Measurements from ENCODE around the gene LPCAT3. TPM values are rescaled to one million over a fixed set of nuclear protein-coding genes. Genes with fewer than 3 reads are reported as not detected.
"Not testable (repeated sequence)": the region's sequence is repeated elsewhere in the genome, so short reads cannot be mapped to it uniquely, and the experiment has no call there.

Gene LPCAT3
- total RNA-seq, 1 experiment from 2014 or later = 102 TPM

DNA sequence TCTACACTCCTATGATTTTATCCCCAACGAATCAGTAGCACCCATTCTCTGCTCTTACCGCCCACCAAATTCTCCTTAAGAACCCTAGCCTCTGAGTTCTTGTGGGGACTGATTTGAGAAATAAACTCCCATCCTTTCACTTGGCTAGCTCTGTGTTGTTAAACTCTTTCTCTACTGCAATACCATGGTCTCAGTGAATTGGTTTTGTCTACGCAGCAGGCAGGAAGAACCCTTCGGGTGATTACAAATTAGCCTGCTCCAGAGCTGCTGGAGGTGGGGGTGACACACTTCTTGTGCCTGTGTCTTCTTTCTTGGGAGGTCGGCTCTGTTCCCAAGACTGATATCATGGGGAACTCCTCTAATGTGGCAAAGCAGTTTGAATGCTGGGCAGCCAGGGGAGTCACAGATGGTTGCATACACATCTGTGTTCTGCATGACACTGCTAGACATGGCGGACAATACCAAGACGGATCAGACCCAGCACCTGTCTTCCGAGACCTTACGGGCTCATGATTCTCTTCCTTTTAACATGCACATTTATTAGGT is 40.6 kb upstream of the LPCAT3 start:
- ChIA-PET CTCF (no interaction called here), POLR2A (ENCODE audit: unreplicated experiment) (interaction anchor here (0.6 kb wide), 1 partner anchor 34 kb away, joined by 4 read pairs; no protein-coding TSS in a partner anchor)
- Histone ChIP-seq H3K27me3 (ENCODE audit: insufficient read depth, low read depth) (peaks cover 15% of the 10 kb centered on the region), H3K4me3 (no peak overlapping the region), H3K36me3 (ENCODE audit: low read depth) (no peaks in the 10 kb centered on the region), H3K79me2 (ENCODE audit: low read depth) (no peaks in the 10 kb centered on the region), H3K9me3 (ENCODE audit: insufficient read depth, low read depth) (no peaks in the 10 kb centered on the region), H3K4me1 (replicated peaks; ENCODE audit: insufficient read depth) (peaks cover 16% of the 10 kb centered on the region; the same call in 1 of the 2 replicates), H3K27ac (no peak overlapping the region), H3K4me2 (no peak overlapping the region), H4K20me1 (ENCODE audit: insufficient read depth) (no peaks in the 10 kb centered on the region), H2AFZ (no peak overlapping the region), H3F3A (ENCODE audit: insufficient read depth, low read depth) (no peaks in the 10 kb centered on the region), H3K9me2 (ENCODE audit: insufficient read depth) (no peaks in the 10 kb centered on the region)
- TF ChIP-seq, protein P1, sequence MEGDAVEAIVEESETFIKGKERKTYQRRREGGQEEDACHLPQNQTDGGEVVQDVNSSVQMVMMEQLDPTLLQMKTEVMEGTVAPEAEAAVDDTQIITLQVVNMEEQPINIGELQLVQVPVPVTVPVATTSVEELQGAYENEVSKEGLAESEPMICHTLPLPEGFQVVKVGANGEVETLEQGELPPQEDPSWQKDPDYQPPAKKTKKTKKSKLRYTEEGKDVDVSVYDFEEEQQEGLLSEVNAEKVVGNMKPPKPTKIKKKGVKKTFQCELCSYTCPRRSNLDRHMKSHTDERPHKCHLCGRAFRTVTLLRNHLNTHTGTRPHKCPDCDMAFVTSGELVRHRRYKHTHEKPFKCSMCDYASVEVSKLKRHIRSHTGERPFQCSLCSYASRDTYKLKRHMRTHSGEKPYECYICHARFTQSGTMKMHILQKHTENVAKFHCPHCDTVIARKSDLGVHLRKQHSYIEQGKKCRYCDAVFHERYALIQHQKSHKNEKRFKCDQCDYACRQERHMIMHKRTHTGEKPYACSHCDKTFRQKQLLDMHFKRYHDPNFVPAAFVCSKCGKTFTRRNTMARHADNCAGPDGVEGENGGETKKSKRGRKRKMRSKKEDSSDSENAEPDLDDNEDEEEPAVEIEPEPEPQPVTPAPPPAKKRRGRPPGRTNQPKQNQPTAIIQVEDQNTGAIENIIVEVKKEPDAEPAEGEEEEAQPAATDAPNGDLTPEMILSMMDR (conservative IDR thresholded peaks at IDR 0.05) = no peak
- no peak for TF ChIP-seq EZH2 (IDR thresholded peaks at IDR 0.05; ENCODE audit: low read depth)
- intact Hi-C loops (cut with micrococcal nuclease; ENCODE audit: unreplicated experiment) = no loop called here
- no peak for DNase-seq
- no TSS peak for BruUV-seq (replicated peaks)

DNA sequence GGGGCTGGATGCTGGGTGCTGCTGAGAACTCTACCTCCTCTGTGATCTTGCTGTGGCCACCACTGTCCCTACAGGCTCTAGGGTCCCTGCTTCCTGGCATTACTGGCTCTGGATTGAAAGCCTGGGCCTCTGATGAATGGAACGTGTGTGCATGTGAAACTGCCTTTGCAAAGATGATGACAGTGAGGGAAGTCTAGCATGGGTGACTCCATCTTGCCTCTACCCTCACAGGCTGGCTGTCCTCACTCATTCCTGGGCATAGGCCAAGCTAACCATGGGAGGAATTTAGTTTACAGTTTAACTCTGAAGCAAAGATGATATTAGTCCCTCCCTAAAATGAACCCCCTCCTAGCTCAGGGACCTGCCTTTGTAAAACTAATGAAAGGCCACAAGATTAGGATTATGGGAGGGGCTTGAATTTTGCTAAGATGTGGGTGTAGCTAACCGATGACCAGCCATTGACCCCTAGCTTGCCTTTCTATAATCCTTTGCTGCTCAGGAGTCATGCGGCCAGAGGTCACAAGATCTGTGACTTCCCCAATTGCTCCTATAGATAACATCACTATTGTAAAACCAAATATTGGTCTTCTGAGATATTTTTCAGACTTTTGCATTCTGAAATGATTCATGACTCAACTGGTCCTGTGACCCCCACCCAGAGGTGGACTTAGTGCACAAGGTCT is 40.0 kb upstream of the LPCAT3 start:
- CTCF ChIA-PET = interaction anchor here (0.5 kb wide), 1 partner anchor 649 kb away, joined by 3 read pairs; no protein-coding TSS in a partner anchor
- intact Hi-C loops (cut with micrococcal nuclease; ENCODE audit: unreplicated experiment) = no loop called here
- no peaks in the 10 kb centered on the region for H3K79me2 ChIP-seq (ENCODE audit: low read depth)

DNA sequence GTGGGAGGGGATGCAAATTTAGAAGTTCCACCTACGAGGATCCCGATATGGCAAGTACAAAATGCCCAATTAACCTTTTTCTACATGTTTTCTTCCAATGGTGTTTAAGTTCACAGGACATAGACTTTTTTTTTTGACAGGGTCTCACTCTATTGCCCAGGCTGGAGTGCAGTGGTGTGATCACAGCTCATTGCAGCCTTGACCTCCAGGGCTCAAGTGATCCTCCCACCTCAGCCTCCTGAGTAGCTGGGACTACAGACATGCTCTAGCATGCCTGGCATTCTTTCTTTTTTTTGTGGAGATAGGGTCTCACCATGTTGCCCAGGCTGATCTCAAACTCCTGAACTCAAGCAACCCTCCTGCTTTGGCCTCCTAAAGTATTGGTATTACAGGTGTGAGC is 37.5 kb upstream of the LPCAT3 start:
- H3K4me1 ChIP-seq (replicated peaks; ENCODE audit: insufficient read depth) = peaks cover 14% of the 10 kb centered on the region; the same call in 1 of the 2 replicates
- H3K4me3 ChIP-seq; H3K4me2 ChIP-seq; DNase-seq; H3K27ac ChIP-seq; H3F3A ChIP-seq (ENCODE audit: insufficient read depth, low read depth); H3K36me3 ChIP-seq (ENCODE audit: low read depth); H3K9me3 ChIP-seq (ENCODE audit: insufficient read depth, low read depth); intact Hi-C loops (cut with micrococcal nuclease; ENCODE audit: unreplicated experiment); H4K20me1 ChIP-seq (ENCODE audit: insufficient read depth); H3K9me2 ChIP-seq (ENCODE audit: insufficient read depth); H3K79me2 ChIP-seq (ENCODE audit: low read depth); BruUV-seq (replicated peaks); H2AFZ ChIP-seq: not testable (repeated sequence)
- H3K27me3 ChIP-seq (ENCODE audit: insufficient read depth, low read depth) = peaks cover 40% of the 10 kb centered on the region
- POLR2A ChIA-PET (ENCODE audit: unreplicated experiment) = interaction anchor here (0.5 kb wide), 1 partner anchor 13 kb away, joined by 3 read pairs; no protein-coding TSS in a partner anchor
- CTCF ChIA-PET = interaction anchor here (0.7 kb wide), 1 partner anchor 182 kb away, joined by 5 read pairs; no protein-coding TSS in a partner anchor

More for the DNA sequence above, 40.0 kb upstream of the LPCAT3 start:
- H2AFZ ChIP-seq = no peak overlapping the region
- peaks cover 16% of the 10 kb centered on the region; the same call in 1 of the 2 replicates for H3K4me1 ChIP-seq (replicated peaks; ENCODE audit: insufficient read depth)
- H3F3A ChIP-seq (ENCODE audit: insufficient read depth, low read depth) = no peaks in the 10 kb centered on the region
- TF ChIP-seq EZH2 (IDR thresholded peaks at IDR 0.05; ENCODE audit: low read depth) = no peak
- TF ChIP-seq, protein P1 (conservative IDR thresholded peaks at IDR 0.05) = no peak
- H4K20me1 ChIP-seq (ENCODE audit: insufficient read depth) = no peaks in the 10 kb centered on the region
- no peaks in the 10 kb centered on the region for H3K9me2 ChIP-seq (ENCODE audit: insufficient read depth)
- no TSS peak for BruUV-seq (replicated peaks)
- H3K4me2 ChIP-seq = no peak overlapping the region
- no peak overlapping the region for H3K27ac ChIP-seq
- H3K36me3 ChIP-seq (ENCODE audit: low read depth) = no peaks in the 10 kb centered on the region
- no peak overlapping the region for H3K4me3 ChIP-seq
- POLR2A ChIA-PET (ENCODE audit: unreplicated experiment) = interaction anchor here (0.6 kb wide), 1 partner anchor 33 kb away, joined by 4 read pairs; no protein-coding TSS in a partner anchor
- no peak for DNase-seq
- peaks cover 18% of the 10 kb centered on the region for H3K27me3 ChIP-seq (ENCODE audit: insufficient read depth, low read depth)
- H3K9me3 ChIP-seq (ENCODE audit: insufficient read depth, low read depth) = no peaks in the 10 kb centered on the region
